Stimulated activated CD8-positive, alpha-beta memory T cell treated with anti-CD3 and anti-CD28 coated beads, Interleukin-4, amount 100 ng/mL, for 1 hour (primary cell): ENCODE measurements around the gene AUH.
"Not testable (repeated sequence)": the region's sequence is repeated elsewhere in the genome, so short reads cannot be mapped to it uniquely, and the experiment has no call there.

Experiments
- DNase-seq, 2 donors: peaks; one replicate each; pipeline ENCODE4 v3.0.0-alpha.2; 2020; ENCODE audit warnings: low read depth in 2 of 2, low spot score in 1 of 2

AUH gene

DNA sequence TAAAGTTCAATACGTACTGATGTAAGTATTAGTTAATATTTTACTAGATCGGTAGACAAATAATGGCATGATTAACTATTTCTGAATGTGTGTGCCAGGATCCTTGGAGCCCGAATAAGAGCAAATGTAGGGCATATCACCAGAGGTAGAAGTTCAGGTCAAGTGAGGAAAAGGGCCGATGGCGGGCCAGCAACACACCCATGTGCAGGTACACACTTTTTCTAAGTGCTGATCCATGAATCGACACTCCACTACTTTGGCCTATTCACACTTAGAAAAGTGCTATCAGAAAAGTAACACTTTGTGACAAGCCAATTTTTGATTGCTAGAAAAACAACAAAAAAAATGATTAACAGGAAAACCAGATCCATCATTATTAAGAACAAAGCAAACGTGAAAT lies 150.3 kb downstream of the AUH start:
- DNase-seq, result no peak

- no peak for DNase-seq
Measured at GRCh38 chr9:91210318-91210717, 151.4 kb downstream of the AUH start.

GRCh38 chr9:91208837-91209236 lies 152.9 kb downstream of the AUH start:
- DNase-seq, result no peak

DNA sequence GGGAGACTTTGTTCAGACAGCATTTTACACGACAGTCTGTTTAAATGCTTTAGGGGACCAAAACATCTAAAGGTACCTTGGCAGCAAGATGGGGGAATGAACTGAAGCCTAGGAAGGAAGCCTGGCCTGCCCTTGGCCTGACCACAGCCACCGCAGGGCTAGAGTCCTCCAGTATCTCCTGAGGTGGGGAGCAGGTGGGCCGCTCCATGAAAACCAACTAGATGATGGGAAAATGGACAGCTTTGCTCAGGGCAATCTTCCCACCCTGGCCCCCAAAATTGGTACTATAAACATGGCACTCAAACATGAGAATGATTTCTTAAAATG lies 153.3 kb downstream of the AUH start:
- DNase-seq, result no peak

DNA sequence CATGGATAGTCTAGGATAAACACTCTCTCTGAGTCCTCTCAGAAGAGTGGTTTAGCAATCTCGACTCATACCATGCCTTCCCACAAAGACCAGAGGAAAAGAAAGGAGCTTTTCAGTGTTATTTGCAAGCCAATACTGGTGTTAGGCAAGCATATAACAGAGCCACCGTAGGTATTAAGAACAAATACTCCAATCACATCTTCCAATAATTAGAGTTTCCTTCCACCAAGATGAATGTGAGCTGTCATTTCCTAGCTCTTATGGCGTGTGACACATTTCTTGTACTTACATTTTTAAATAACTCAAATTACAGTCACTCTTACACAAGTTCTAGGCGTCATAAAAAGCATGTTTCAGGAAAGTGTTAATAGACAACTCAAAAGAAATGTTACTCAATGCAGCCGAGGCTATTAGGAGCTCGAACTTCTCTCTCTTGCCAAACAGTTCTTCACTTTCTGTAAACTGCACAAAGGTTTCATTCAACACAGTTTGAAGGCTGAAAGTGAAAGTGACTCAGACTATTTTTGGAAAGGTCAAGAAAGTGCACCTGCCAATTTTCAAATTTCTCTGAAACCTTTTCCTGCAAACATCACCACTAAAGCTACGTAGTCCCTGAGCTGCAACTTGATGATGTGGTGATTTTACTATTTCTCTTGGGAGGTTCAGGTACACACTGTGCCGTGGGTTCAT lies 153.8 kb downstream of the AUH start:
- DNase-seq, result no peak

DNA sequence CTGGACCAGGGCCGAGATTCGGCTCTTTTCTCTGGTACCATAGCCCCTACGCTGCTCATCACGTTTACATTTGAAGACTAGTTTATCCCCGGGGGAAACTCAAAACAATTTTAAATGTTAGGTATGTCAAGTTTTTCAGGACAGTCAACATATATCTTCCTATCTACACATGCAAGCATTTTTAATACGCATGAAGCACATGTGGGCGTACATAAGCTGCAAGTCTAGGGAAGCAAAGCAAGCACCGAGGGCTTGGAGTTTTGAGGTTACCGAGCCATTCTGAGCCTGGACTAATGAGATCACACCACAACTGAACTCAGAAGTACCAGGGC lies 154.4 kb downstream of the AUH start:
- DNase-seq, result no peak

GRCh38 chr9:91206806-91207205 lies 154.9 kb downstream of the AUH start:
- DNase-seq, result no peak

DNA sequence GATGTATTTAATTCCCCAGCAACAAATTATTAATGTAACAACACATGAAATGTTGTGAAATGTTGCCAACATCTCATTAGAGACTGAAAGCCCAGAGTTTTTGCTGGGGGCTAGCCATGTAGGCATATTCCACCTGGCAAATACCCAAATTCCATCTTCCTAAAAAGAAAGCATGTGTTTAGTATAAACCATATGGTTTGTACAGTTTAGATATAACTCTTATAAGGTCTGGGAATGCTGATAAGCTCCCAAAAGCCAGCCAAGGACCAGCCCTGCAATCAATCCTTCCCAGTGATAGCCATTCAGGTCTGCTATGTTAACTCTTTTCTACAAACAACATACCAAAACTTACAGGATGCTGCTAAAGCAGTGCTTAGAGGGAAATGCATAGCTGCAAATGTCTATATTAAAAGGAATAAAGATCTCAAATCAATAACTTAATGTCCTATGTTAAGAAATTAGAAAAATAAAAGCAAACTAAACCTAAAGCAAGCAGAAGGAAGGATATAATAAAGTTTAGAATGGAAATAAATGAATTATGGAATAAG lies 158.9 kb downstream of the AUH start:
- DNase-seq, result no peak

GRCh38 chr9:91200692-91201336 lies 160.9 kb downstream of the AUH start:
- no peak for DNase-seq

DNA sequence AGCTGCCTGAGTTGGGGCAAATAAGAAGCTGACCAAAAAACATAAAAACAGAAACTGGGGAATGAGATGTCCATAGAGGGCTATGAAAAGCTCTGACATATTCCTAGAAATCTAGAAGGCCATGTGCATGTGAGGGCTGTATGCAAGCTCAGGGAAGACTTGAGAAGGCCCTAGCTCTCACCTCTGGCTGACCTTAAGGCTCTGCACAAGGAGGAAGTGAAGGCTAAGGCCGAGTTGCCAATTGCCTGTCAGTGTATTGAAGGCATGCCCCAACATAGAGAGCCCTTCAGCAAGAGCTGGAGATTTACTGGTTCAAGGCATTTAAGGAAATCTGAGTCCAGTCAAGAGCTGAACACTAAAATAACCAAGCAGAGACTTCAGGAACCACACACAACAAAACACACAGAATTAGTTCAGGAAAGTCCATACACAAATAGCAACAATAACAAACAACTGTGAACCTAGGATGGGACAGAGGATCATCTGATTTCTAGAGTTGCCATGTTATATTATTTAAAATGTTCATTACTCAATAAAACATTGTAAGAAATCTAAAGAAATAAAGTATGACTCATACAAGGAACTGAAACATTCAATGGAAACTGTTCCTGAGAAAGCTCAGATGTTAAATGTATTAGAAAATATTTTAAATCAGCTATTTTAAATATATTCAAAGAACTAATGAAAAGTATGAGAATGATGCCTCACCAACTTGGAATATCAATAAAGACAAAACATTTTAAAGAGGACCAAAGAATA lies 161.8 kb downstream of the AUH start:
- no peak for DNase-seq

GRCh38 chr9:91198881-91199280 lies 162.8 kb downstream of the AUH start:
- not testable (repeated sequence) for DNase-seq

- DNase-seq, result no peak
Measured at GRCh38 chr9:91198405-91198804, 163.3 kb downstream of the AUH start.

DNA sequence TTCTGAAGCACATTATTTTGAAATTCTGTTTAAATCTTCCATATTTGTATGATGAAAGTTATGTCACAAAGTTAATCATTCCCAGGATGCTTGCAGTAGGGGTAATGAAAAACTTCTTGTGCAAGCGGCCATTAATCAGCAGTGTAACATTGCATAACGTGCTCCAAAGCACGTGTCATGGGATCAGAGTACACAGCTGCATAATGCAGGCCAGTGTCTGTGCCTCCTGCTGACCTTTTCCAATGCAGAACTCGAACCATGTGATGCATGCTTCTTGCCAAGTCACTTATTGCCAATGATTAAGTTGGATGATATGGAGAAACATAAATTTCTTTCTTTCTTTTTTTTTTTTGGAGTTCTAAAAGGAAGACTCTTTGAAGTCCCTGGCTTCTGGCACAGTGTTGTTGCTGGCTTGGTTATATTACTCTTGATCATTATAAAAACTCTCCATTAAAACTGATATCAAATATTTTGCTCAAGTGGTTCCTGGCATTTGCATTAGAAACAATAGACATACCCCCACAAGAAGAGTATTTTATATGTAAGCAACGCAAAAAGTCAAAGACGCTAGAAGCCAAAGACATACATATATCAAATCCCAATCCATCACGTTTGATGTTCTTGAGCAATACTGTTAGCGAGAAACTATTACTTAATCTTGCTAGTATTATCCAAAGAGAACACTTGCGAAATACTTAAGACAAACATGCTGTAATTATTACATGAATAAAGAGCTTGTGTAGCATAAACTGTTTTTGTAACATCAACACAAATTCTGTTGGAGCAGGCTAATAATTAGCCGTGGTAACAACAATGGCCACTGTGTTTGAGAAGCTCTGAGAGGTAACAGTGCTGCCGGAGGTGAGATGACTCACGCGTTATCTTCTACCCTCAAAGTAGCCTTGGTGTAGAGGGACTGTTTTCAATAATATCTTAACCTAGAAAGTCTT lies 164.2 kb downstream of the AUH start:
- no peak for DNase-seq

GRCh38 chr9:91196103-91196950 lies 165.4 kb downstream of the AUH start:
- no peak for DNase-seq

- no peak for DNase-seq
Measured at GRCh38 chr9:91195372-91196012, 166.2 kb downstream of the AUH start.

- peak; percentile 42 to 43 for DNase-seq
Measured at GRCh38 chr9:91193658-91194391, 167.9 kb downstream of the AUH start.

DNA sequence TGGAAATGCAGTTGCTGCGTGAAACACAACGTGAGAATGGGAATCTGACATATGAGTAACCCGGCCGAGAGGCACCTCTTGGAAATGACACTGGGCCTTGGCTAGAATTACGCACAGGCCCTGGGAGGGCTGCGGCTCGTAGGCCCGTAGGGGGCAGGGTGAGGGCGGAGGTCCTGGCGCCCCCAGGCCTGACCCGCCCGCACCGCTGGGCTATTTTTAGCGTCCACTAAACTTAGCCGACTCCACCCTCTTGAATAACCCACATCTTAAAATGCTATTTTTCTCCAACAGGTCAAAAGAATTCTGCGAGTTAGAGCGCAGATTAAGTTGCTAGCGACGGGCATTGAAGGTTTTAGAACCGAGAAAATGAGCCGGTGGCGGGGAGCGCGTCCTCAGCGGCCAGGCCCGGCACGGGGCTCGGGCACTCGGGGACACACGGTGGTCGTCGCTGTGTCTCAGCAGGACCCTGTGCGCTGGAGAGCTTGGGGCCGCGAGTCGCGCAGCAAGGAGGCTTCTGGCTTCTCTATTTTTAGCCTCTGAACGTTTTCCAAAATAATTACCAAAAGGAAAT lies 168.5 kb downstream of the AUH start:
- peak; percentile 38 to 55 for DNase-seq

- no peak for DNase-seq
Measured at GRCh38 chr9:91192381-91193086, 169.2 kb downstream of the AUH start.
